Measurements from ENCODE around the gene KAZN. TPM values are rescaled to one million over a fixed set of nuclear protein-coding genes. Genes with fewer than 3 reads are reported as not detected.

KAZN gene
- polyA plus RNA-seq, 1 donor from 2014 or later = 20.6 TPM

DNA sequence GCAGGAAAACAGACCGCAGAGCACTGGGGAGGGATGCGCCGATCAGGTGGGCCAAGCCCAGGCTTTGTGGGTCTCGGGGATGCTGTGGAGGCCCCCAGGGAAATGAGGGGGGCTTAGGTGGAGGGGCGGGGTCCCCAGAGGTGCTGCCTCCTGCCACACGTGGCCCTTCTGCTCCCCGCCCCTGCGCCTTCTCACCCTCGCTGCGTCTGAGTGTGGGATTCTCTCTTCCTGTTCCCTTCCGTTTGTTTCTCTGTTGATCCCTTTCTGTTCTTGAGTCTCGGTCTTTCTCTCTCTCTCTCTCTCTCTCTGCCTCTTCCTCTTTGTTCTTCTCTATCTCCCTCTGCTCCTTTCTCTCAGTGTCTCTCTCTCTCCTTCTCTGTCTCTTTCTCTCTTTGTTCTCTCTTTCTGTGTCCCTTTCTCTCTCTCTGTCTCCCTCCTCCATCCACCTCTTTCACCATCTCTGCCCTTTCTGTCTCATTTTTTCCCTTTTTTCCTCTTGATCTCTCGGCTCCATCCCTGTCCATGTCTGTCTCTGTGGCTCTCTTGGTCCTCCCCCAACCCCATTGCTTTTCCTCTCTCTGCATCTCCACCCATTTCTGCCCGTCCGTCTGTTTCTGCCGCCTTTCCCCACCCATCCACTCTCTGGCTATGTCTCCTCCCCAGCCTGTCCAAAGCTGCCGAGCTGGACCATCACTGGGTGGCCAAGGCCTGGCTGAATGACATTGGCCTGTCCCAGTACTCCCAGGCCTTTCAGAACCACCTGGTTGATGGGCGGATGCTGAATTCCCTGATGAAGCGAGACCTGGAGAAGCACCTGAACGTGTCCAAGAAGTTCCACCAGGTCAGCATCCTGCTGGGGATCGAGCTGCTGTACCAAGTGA lies 502.6 kb downstream of the KAZN start:
- Histone ChIP-seq H3K4me2 (ENCODE audit: low read length) (no peak overlapping the region), H3K9me3 (ENCODE audit: low read length) (peaks cover 2% of the 10 kb centered on the region)

DNA sequence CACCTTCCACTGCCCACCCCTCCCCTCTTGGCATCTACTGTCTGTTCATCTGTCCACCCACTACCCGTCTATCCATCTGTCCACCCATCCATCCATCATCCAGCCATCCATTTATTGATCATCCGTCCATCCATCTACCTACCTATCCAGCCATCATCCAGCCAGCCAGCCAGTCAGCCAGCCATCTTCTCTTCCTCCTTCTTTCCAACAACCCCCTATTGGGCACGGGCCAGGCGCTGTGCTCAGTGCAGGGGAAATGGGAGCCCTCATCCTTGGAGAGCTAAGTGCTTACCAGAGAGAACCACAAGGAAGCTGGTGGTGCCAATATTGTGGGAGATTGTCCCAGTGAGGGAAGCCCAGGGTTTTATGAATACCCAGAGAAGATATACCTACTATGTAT lies 503.3 kb downstream of the KAZN start:
- no peaks in the 10 kb centered on the region for H3K27me3 ChIP-seq (ENCODE audit: insufficient read depth, low read depth, low read length)

More for the DNA sequence above, 502.6 kb downstream of the KAZN start:
- no peaks in the 10 kb centered on the region for H3F3A ChIP-seq (ENCODE audit: insufficient read depth, low read length, poor library complexity, severe bottlenecking)
- no peaks in the 10 kb centered on the region for H4K20me1 ChIP-seq (ENCODE audit: insufficient read depth)
- H3K79me2 ChIP-seq (replicated peaks; ENCODE audit: insufficient read depth, low read length) = no peaks in the 10 kb centered on the region
- no peak overlapping the region for H3K4me3 ChIP-seq (ENCODE audit: low read length)
- TF ChIP-seq TAF1 (IDR thresholded peaks at IDR 0.05; ENCODE audit: low read depth) (no peak), POLR2AphosphoS5 (IDR thresholded peaks at IDR 0.05) (no peak), RAD21 (conservative IDR thresholded peaks at IDR 0.05) (no peak), MXI1 (conservative IDR thresholded peaks at IDR 0.05; ENCODE audit: poor library complexity, severe bottlenecking) (no peak), EZH2 (IDR thresholded peaks at IDR 0.05; ENCODE audit: borderline replicate concordance, insufficient read depth, low read length, poor library complexity, severe bottlenecking) (no peak), SMC3 (conservative IDR thresholded peaks at IDR 0.05; ENCODE audit: poor library complexity) (no peak), EP300 (conservative IDR thresholded peaks at IDR 0.05; ENCODE audit: poor library complexity, severe bottlenecking) (no peak)
- TF ChIP-seq, protein P1, sequence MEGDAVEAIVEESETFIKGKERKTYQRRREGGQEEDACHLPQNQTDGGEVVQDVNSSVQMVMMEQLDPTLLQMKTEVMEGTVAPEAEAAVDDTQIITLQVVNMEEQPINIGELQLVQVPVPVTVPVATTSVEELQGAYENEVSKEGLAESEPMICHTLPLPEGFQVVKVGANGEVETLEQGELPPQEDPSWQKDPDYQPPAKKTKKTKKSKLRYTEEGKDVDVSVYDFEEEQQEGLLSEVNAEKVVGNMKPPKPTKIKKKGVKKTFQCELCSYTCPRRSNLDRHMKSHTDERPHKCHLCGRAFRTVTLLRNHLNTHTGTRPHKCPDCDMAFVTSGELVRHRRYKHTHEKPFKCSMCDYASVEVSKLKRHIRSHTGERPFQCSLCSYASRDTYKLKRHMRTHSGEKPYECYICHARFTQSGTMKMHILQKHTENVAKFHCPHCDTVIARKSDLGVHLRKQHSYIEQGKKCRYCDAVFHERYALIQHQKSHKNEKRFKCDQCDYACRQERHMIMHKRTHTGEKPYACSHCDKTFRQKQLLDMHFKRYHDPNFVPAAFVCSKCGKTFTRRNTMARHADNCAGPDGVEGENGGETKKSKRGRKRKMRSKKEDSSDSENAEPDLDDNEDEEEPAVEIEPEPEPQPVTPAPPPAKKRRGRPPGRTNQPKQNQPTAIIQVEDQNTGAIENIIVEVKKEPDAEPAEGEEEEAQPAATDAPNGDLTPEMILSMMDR (IDR thresholded peaks at IDR 0.05; ENCODE audit: poor library complexity, severe bottlenecking) = no peak
- TF ChIP-seq, protein P2, sequence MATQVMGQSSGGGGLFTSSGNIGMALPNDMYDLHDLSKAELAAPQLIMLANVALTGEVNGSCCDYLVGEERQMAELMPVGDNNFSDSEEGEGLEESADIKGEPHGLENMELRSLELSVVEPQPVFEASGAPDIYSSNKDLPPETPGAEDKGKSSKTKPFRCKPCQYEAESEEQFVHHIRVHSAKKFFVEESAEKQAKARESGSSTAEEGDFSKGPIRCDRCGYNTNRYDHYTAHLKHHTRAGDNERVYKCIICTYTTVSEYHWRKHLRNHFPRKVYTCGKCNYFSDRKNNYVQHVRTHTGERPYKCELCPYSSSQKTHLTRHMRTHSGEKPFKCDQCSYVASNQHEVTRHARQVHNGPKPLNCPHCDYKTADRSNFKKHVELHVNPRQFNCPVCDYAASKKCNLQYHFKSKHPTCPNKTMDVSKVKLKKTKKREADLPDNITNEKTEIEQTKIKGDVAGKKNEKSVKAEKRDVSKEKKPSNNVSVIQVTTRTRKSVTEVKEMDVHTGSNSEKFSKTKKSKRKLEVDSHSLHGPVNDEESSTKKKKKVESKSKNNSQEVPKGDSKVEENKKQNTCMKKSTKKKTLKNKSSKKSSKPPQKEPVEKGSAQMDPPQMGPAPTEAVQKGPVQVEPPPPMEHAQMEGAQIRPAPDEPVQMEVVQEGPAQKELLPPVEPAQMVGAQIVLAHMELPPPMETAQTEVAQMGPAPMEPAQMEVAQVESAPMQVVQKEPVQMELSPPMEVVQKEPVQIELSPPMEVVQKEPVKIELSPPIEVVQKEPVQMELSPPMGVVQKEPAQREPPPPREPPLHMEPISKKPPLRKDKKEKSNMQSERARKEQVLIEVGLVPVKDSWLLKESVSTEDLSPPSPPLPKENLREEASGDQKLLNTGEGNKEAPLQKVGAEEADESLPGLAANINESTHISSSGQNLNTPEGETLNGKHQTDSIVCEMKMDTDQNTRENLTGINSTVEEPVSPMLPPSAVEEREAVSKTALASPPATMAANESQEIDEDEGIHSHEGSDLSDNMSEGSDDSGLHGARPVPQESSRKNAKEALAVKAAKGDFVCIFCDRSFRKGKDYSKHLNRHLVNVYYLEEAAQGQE (IDR thresholded peaks at IDR 0.05; ENCODE audit: borderline replicate concordance) = no peak
- H3K27me3 ChIP-seq (ENCODE audit: insufficient read depth, low read depth, low read length) = no peaks in the 10 kb centered on the region
- no peak overlapping the region for H2AFZ ChIP-seq (ENCODE audit: low read depth, low read length)
- H3K36me3 ChIP-seq (ENCODE audit: insufficient read depth, low read length) = peaks cover 5% of the 10 kb centered on the region
- no peaks in the 10 kb centered on the region for H3K9me2 ChIP-seq (ENCODE audit: insufficient read depth, low read length)
- H3K27ac ChIP-seq (ENCODE audit: low read length) = no peak overlapping the region
- H3K9ac ChIP-seq (ENCODE audit: low read length) = no peak overlapping the region

More for the DNA sequence above, 503.3 kb downstream of the KAZN start:
- Histone ChIP-seq H3K9me2 (ENCODE audit: insufficient read depth, low read length) (no peaks in the 10 kb centered on the region), H3K4me2 (ENCODE audit: low read length) (no peak overlapping the region), H4K20me1 (ENCODE audit: insufficient read depth) (no peaks in the 10 kb centered on the region), H3K4me3 (ENCODE audit: low read length) (no peak overlapping the region), H3K9me3 (ENCODE audit: low read length) (peaks cover 2% of the 10 kb centered on the region), H3F3A (ENCODE audit: insufficient read depth, low read length, poor library complexity, severe bottlenecking) (no peaks in the 10 kb centered on the region), H3K9ac (ENCODE audit: low read length) (no peak overlapping the region), H2AFZ (ENCODE audit: low read depth, low read length) (no peak overlapping the region), H3K27ac (ENCODE audit: low read length) (no peak overlapping the region), H3K36me3 (ENCODE audit: insufficient read depth, low read length) (peaks cover 5% of the 10 kb centered on the region), H3K79me2 (replicated peaks; ENCODE audit: insufficient read depth, low read length) (no peaks in the 10 kb centered on the region)
- no peak for TF ChIP-seq EP300 (conservative IDR thresholded peaks at IDR 0.05; ENCODE audit: poor library complexity, severe bottlenecking)
- TF ChIP-seq RAD21 (conservative IDR thresholded peaks at IDR 0.05) = no peak
- TF ChIP-seq TAF1 (IDR thresholded peaks at IDR 0.05; ENCODE audit: low read depth) = no peak
- TF ChIP-seq, protein P2 (IDR thresholded peaks at IDR 0.05; ENCODE audit: borderline replicate concordance) = no peak
- TF ChIP-seq, protein P1 (IDR thresholded peaks at IDR 0.05; ENCODE audit: poor library complexity, severe bottlenecking) = no peak
- no peak for TF ChIP-seq POLR2AphosphoS5 (IDR thresholded peaks at IDR 0.05)
- no peak for TF ChIP-seq MXI1 (conservative IDR thresholded peaks at IDR 0.05; ENCODE audit: poor library complexity, severe bottlenecking)
- no peak for TF ChIP-seq EZH2 (IDR thresholded peaks at IDR 0.05; ENCODE audit: borderline replicate concordance, insufficient read depth, low read length, poor library complexity, severe bottlenecking)
- TF ChIP-seq SMC3 (conservative IDR thresholded peaks at IDR 0.05; ENCODE audit: poor library complexity) = no peak
